A549 treated with dexamethasone at 1 μM for 4 hours (cell line): ENCODE data around the gene KLHL33. TPM values are rescaled to one million over a fixed set of nuclear protein-coding genes. Genes with fewer than 3 reads are reported as not detected.

Source experiments
- total RNA-seq: library from RNA; stranded (reverse); fragments of 200-300 nt; extraction: Qiagen RNA extraction; gene quantifications from 5 replicates; pipeline ENCODE4 v1.2.3, GENCODE V29; 2022

KLHL33 gene
- total RNA-seq, result 0.01 TPM in 1 of 5 replicates, not detected in the others

GRCh38 chr14:20435582-20436362, at the start of gene KLHL33:
KLHL33 (minus strand) TSS chr14:20436166; CDS start chr14:20435811, 355 bp downstream.

GRCh38 chr14:20469242-20469889, 33.4 kb upstream of the KLHL33 start, which contains the start of gene PNP:
PNP (plus strand) TSS chr14:20469406; CDS start chr14:20469525, 119 bp downstream.

GRCh38 chr14:20461225-20462141, 25.5 kb upstream of the KLHL33 start, which contains the start of gene PIP4P1:
PIP4P1 (minus strand) TSS chr14:20461434; CDS start chr14:20461325, 109 bp downstream.

GRCh38 chr14:20454516-20455354, 18.8 kb upstream of the KLHL33 start, which contains the start of the genes APEX1 and OSGEP:
APEX1 (plus strand) TSS chr14:20455226; CDS start chr14:20455646, 420 bp downstream.
OSGEP (minus strand) TSS chr14:20454812; CDS start chr14:20454683, 129 bp downstream.

GRCh38 chr14:20412876-20413743, 22.9 kb downstream of the KLHL33 start, which contains the start of gene TEP1:
TEP1 (minus strand) TSS chr14:20413501; CDS start chr14:20408439, 5,062 bp downstream.

Other genes with a start within 250 kb of the KLHL33 start
- not detected in 5 replicates for gene OR11G2, start 245.3 kb downstream of the KLHL33 start, total RNA-seq
- not detected in 5 replicates for gene OR11H6, start 212.5 kb downstream of the KLHL33 start, total RNA-seq
- not detected in 5 replicates for gene OR11H7, start 207.2 kb downstream of the KLHL33 start, total RNA-seq
- not detected in 5 replicates for gene OR11H4, start 196.9 kb downstream of the KLHL33 start, total RNA-seq
- 15.4 to 24.7 TPM (median 18.6 TPM) in 5 replicates for gene TTC5, start 130.2 kb downstream of the KLHL33 start, total RNA-seq
- gene CCNB1IP1, start 102.9 kb downstream of the KLHL33 start, total RNA-seq, result 34.9 to 47.1 TPM (median 38.8 TPM) in 5 replicates
- gene PARP2, start 92.5 kb downstream of the KLHL33 start, total RNA-seq, result 18.3 to 20.7 TPM (median 20.1 TPM) in 5 replicates
- 6.6 to 12.1 TPM (median 10.0 TPM) in 5 replicates for gene TEP1, start 22.7 kb downstream of the KLHL33 start, total RNA-seq
- 19.5 to 24.1 TPM (median 23.7 TPM) in 5 replicates for gene OSGEP, start 18.6 kb upstream of the KLHL33 start, total RNA-seq
- gene APEX1, start 19.1 kb upstream of the KLHL33 start, total RNA-seq, result 251 to 268 TPM (median 260 TPM) in 5 replicates
- 25.5 to 35.2 TPM (median 29.2 TPM) in 5 replicates for gene PIP4P1, start 25.3 kb upstream of the KLHL33 start, total RNA-seq
- gene PNP, start 33.2 kb upstream of the KLHL33 start, total RNA-seq, result 130 to 164 TPM (median 132 TPM) in 5 replicates
- 0.15 to 0.33 TPM (median 0.22 TPM) in 5 replicates for gene RNASE10, start 69.4 kb upstream of the KLHL33 start, total RNA-seq
- gene RNASE9, start 124.9 kb upstream of the KLHL33 start, total RNA-seq, result not detected in 5 replicates
- gene RNASE11, start 151.8 kb upstream of the KLHL33 start, total RNA-seq, result not detected in 5 replicates
- gene RNASE12, start 155.2 kb upstream of the KLHL33 start, total RNA-seq, result not detected in 5 replicates
- not detected in 5 replicates for gene OR6S1, start 205.5 kb upstream of the KLHL33 start, total RNA-seq
- 5.4 to 9.5 TPM (median 8.4 TPM) in 5 replicates for gene RNASE4, start 248.4 kb upstream of the KLHL33 start, total RNA-seq